Upper lobe of left lung (tissue), 4 donors: Measurements from ENCODE around the gene C1orf232.

Experiments used
- EP300 ChIP-seq, 4 donors: sonication (generic); formaldehyde crosslinking; IDR thresholded peaks; one replicate each; pipeline ENCODE4 v1.5.1; 2017; ENCODE audit warnings: antibody characterized with exemption in 4 of 4, control low read depth in 2 of 4
- POLR2A ChIP-seq, 4 donors: fragments of 450-650 bp; IDR thresholded peaks; one replicate each; pipeline ENCODE4 v1.5.1; 2016 to 2017; ENCODE audit warnings: antibody characterized with exemption in 4 of 4, mild to moderate bottlenecking in 2 of 4
- POLR2AphosphoS5 ChIP-seq, 2 donors: sonication (generic); formaldehyde crosslinking; IDR thresholded peaks; one replicate each; pipeline ENCODE4 v1.5.1; 2017; ENCODE audit warnings: antibody characterized with exemption in 2 of 2
- TF ChIP-seq, protein P1 (sequence below), 6 experiments: fragments of 450-650 bp in 4 of 6; fragments of 200-600 bp in 2 of 6; sonication (generic) in 2 of 6; IDR thresholded peaks; one replicate each; pipeline ENCODE4 v1.5.1; 2016 to 2019; ENCODE audit warnings: antibody characterized with exemption in 6 of 6

GRCh38 chr1:26187882-26188281, 19.1 kb upstream of the C1orf232 start:
- no peak for TF ChIP-seq POLR2A (IDR thresholded peaks at IDR 0.05)
- TF ChIP-seq, protein P1, sequence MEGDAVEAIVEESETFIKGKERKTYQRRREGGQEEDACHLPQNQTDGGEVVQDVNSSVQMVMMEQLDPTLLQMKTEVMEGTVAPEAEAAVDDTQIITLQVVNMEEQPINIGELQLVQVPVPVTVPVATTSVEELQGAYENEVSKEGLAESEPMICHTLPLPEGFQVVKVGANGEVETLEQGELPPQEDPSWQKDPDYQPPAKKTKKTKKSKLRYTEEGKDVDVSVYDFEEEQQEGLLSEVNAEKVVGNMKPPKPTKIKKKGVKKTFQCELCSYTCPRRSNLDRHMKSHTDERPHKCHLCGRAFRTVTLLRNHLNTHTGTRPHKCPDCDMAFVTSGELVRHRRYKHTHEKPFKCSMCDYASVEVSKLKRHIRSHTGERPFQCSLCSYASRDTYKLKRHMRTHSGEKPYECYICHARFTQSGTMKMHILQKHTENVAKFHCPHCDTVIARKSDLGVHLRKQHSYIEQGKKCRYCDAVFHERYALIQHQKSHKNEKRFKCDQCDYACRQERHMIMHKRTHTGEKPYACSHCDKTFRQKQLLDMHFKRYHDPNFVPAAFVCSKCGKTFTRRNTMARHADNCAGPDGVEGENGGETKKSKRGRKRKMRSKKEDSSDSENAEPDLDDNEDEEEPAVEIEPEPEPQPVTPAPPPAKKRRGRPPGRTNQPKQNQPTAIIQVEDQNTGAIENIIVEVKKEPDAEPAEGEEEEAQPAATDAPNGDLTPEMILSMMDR (IDR thresholded peaks at IDR 0.05) = no peak
- TF ChIP-seq EP300 (IDR thresholded peaks at IDR 0.05) = no peak
- no peak for TF ChIP-seq POLR2AphosphoS5 (IDR thresholded peaks at IDR 0.05)
